A549 (cell line): ENCODE data around the gene LCE3E. TPM values are rescaled to one million over a fixed set of nuclear protein-coding genes. Genes with fewer than 3 reads are reported as not detected.

Experiments
- ATAC-seq, 2 experiments: fragments of 200-7000 bp in 1 of 2; fragments of >200 bp in 1 of 2; cut with Nextera tagmentation in 1 of 2; cut with Tn5 transposase in 1 of 2; 3 replicates each; pipeline versions ENCODE4 v1.8.0 to v1.9.1; 2018 to 2020; ENCODE audit warnings: mild to moderate bottlenecking in 1 of 2, moderate library complexity in 1 of 2
- CTCF ChIA-PET: fragments of 300-600 bp; sonication (Branson Sonifier 250); formaldehyde crosslinking; extraction: SDS; loops from one replicate; lab custom pipeline; 2021; ENCODE audit warnings: antibody characterized with exemption, inconsistent platforms; lab: Yijun Ruan, JAX
- POLR2A ChIA-PET: fragments of 350-600 bp; formaldehyde crosslinking; extraction: SDS; loops from one replicate; lab custom pipeline; 2021; ENCODE audit warnings: antibody characterized with exemption, inconsistent platforms; lab: Yijun Ruan, JAX
- DNase-seq, 2 experiments: peaks; one replicate each; pipeline versions ENCODE4 v3.0.0 to v3.0.0-alpha.2; 2011 to 2016; ENCODE audit warnings: low read depth in 1 of 2, low spot score in 1 of 2
- FAIRE-seq: peaks from 2 replicates; lab custom pipeline; 2011; peaks lifted over from hg19 to GRCh38; lab: Jason Lieb, UNC
- H3K27ac ChIP-seq, 2 experiments: fragments of >200 bp; sonication (Bioruptor Twin); formaldehyde crosslinking; 3 replicates each; pipeline ENCODE4 v1.5.1; 2016 to 2017
- H3K4me1 ChIP-seq: fragments of >200 bp; sonication (Bioruptor Twin); formaldehyde crosslinking; 3 replicates; pipeline ENCODE4 v1.6.1; 2016
- H3K4me2 ChIP-seq: fragments of >200 bp; sonication (Bioruptor Twin); formaldehyde crosslinking; 3 replicates; pipeline ENCODE4 v1.6.1; 2016
- H3K4me3 ChIP-seq: fragments of >200 bp; sonication (Bioruptor Twin); formaldehyde crosslinking; 3 replicates; pipeline ENCODE4 v1.5.1; 2016
- H3K9me3 ChIP-seq: fragments of >200 bp; sonication (Bioruptor Twin); formaldehyde crosslinking; 3 replicates; pipeline ENCODE4 v1.6.1; 2016
- CEBPB ChIP-seq, 2 experiments: fragments of >200 bp in 1 of 2; sonication (Bioruptor Twin) in 1 of 2; formaldehyde crosslinking in 1 of 2; IDR thresholded peaks; 2 replicates each; pipeline ENCODE4 v1.6.1; 2012 to 2016
- CHD2 ChIP-seq: fragments of 150-350 bp; IDR thresholded peaks from 2 replicates; pipeline ENCODE4 v1.6.1; 2014; ENCODE audit warnings: low read length; ENCODE audit not compliant: partially characterized antibody
- CHD4 ChIP-seq: fragments of 200-600 bp; sonication (generic); IDR thresholded peaks from 2 replicates; pipeline ENCODE4 v1.6.1; 2016; ENCODE audit warnings: antibody characterized with exemption, mild to moderate bottlenecking, borderline replicate concordance
- CTCF ChIP-seq: fragments of >200 bp; sonication (Bioruptor Twin); formaldehyde crosslinking; IDR thresholded peaks from 3 replicates; pipeline ENCODE4 v1.5.1; 2016
- EP300 ChIP-seq, 2 experiments: fragments of >200 bp; sonication (Bioruptor Twin); formaldehyde crosslinking; IDR thresholded peaks; 2 replicates in 1 of 2; 3 replicates in 1 of 2; pipeline ENCODE4 v1.6.1; 2016 to 2017
- FOSB ChIP-seq: fragments of 250-450 bp; sonication (Bioruptor Pico); IDR thresholded peaks from 2 replicates; pipeline ENCODE4 v1.5.0; 2020; ENCODE audit warnings: mild to moderate bottlenecking, moderate library complexity
- FOXS1 ChIP-seq: fragments of 250-450 bp; sonication (Bioruptor Pico); IDR thresholded peaks from 2 replicates; pipeline ENCODE4 v1.5.0; 2020; ENCODE audit warnings: mild to moderate bottlenecking, moderate library complexity
- HEYL ChIP-seq: fragments of 250-450 bp; sonication (Bioruptor Pico); IDR thresholded peaks from 2 replicates; pipeline ENCODE4 v1.8.0; 2021; ENCODE audit warnings: mild to moderate bottlenecking, moderate library complexity
- HMGXB4 ChIP-seq: fragments of 250-450 bp; sonication (Bioruptor Pico); IDR thresholded peaks from 2 replicates; pipeline ENCODE4 v1.5.0; 2021; ENCODE audit warnings: mild to moderate bottlenecking, moderate library complexity, borderline replicate concordance
- HOXB5 ChIP-seq: fragments of 250-450 bp; sonication (Bioruptor Pico); IDR thresholded peaks from 2 replicates; pipeline ENCODE4 v1.5.0; 2020; ENCODE audit warnings: mild to moderate bottlenecking, moderate library complexity
- JUN ChIP-seq, 2 experiments: fragments of >200 bp; sonication (Bioruptor Twin); formaldehyde crosslinking; IDR thresholded peaks; 2 replicates in 1 of 2; 3 replicates in 1 of 2; pipeline ENCODE4 v1.6.1; 2016 to 2017
- KDM1A ChIP-seq: fragments of 200-600 bp; sonication (generic); IDR thresholded peaks from 2 replicates; pipeline ENCODE4 v1.6.1; 2016; ENCODE audit warnings: low read depth, mild to moderate bottlenecking
- KDM5A ChIP-seq: fragments of 200-600 bp; sonication (generic); IDR thresholded peaks from 2 replicates; pipeline ENCODE4 v1.6.1; 2016; ENCODE audit warnings: antibody characterized with exemption, mild to moderate bottlenecking
- MAZ ChIP-seq: fragments of 150-350 bp; IDR thresholded peaks from 2 replicates; pipeline ENCODE4 v1.6.1; 2014; ENCODE audit warnings: antibody characterized with exemption, low read depth, low read length, borderline replicate concordance
- MYC ChIP-seq: IDR thresholded peaks from 2 replicates; pipeline ENCODE4 v1.6.1; 2012; ENCODE audit warnings: mild to moderate bottlenecking, inconsistent platforms, low read length, improper control_type of control experiment, borderline replicate concordance
- NFE2L2 ChIP-seq: fragments of 150-350 bp; conservative IDR thresholded peaks from 2 replicates; pipeline ENCODE4 v1.6.1; 2014; ENCODE audit warnings: low read length
- NPAS2 ChIP-seq: fragments of 250-450 bp; sonication (Bioruptor Pico); IDR thresholded peaks from 2 replicates; pipeline ENCODE4 v1.8.0; 2022; ENCODE audit warnings: mild to moderate bottlenecking, moderate library complexity, borderline replicate concordance
- NR3C1 ChIP-seq: fragments of >200 bp; sonication (Bioruptor Twin); formaldehyde crosslinking; IDR thresholded peaks from 3 replicates; pipeline ENCODE4 v1.6.1; 2017
- PBX3 ChIP-seq: IDR thresholded peaks from 2 replicates; pipeline ENCODE4 v1.6.1; 2012
- PHF8 ChIP-seq: fragments of 200-600 bp; sonication (generic); IDR thresholded peaks from 2 replicates; pipeline ENCODE4 v1.6.1; 2016; ENCODE audit warnings: low read depth, mild to moderate bottlenecking, antibody characterized with exemption, moderate library complexity, borderline replicate concordance
- POLR2AphosphoS2 ChIP-seq: conservative IDR thresholded peaks from 2 replicates; pipeline ENCODE4 v1.6.1; 2012; ENCODE audit warnings: low read length, improper control_type of control experiment, inconsistent platforms
- RCOR1 ChIP-seq: fragments of 150-350 bp; IDR thresholded peaks from 2 replicates; pipeline ENCODE4 v1.6.1; 2014; ENCODE audit warnings: antibody characterized with exemption, low read length, low read depth
- RNF2 ChIP-seq: fragments of 200-600 bp; sonication (generic); IDR thresholded peaks from 2 replicates; pipeline ENCODE4 v1.6.1; 2016; ENCODE audit warnings: low read depth, mild to moderate bottlenecking, antibody characterized with exemption, moderate library complexity, borderline replicate concordance
- ZSCAN20 ChIP-seq: fragments of 250-450 bp; sonication (Bioruptor Pico); IDR thresholded peaks from 2 replicates; pipeline ENCODE4 v1.8.0; 2022; ENCODE audit warnings: mild to moderate bottlenecking, moderate library complexity
- WGBS: methylation state at CpG from one replicate; pipeline ENCODE4 v1.1.6; 2017; ENCODE audit errors: missing lambda C conversion rate; 5-methylcytosine and 5-hydroxymethylcytosine counted together
- polyA minus RNA-seq: library from RNA; depleted of rRNA, polyadenylated mRNA; stranded (reverse); fragments of >200 nt; gene quantifications from 2 replicates; pipeline ENCODE4 v1.2.3, GENCODE V29; 2011; rRNA and poly(A)+ RNA removed
- polyA plus RNA-seq, 4 experiments: library from polyadenylated mRNA; depleted of rRNA in 3 of 4; stranded (reverse); fragments of >200 nt; fragmentation: RNase III in 1 of 4; extraction: RNeasy Plus Mini Kit Qiagen cat#74134 plus additional on column Dnase treatment in 1 of 4; gene quantifications; 2 replicates in 3 of 4; 3 replicates in 1 of 4; pipeline ENCODE4 v1.2.3, GENCODE V29; 2011 to 2017
- TF ChIP-seq, protein P1 (sequence below): fragments of 250-450 bp; sonication (Bioruptor Pico); IDR thresholded peaks from 2 replicates; pipeline ENCODE4 v1.5.0; 2020; ENCODE audit warnings: low read depth, mild to moderate bottlenecking, moderate library complexity

The LCE3E gene, protein sequence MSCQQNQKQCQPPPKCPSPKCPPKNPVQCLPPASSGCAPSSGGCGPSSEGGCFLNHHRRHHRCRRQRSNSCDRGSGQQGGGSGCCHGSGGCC
- polyA plus RNA-seq (2011; rRNA removed) (not detected in 2 replicates), polyA plus RNA-seq (2017; fragmentation: RNase III; extraction: RNeasy Plus Mini Kit Qiagen cat#74134 plus additional on column Dnase treatment) (not detected in 3 replicates), polyA minus RNA-seq (0.83 TPM in 1 of 2 replicates, not detected in the other)
- polyA plus RNA-seq (2012; cell fraction: cytosol; rRNA removed), result not detected in 2 replicates
- polyA plus RNA-seq (2012; cell fraction: nucleus; rRNA removed), result not detected in 2 replicates

DNA sequence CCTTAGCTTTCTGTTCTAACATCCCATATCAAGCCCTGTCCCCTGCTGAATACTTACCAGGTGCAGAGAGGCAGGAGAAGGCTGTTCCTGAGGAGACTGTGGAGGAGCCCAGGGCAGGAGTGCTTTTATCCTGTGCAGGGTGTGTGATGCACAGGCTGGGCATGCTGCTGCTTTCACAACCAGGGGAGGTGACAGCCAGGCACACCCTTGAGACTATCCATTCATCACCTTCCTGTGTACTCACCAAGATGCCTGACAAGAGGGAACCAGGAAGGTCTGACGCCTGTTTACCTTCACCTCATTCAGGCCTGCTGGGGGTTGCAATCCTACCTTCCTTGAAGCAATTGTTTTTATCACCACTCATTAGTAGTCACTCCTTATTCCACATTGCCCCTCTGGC, at the start of gene LCE3E:
LCE3E (minus strand) TSS at position 100 of the 400 bp plus-strand sequence. CDS start 572 bp downstream, outside the sequence.
- DNase-seq, result no peak
- TF ChIP-seq RNF2 (no peak), ZSCAN20 (no peak), RCOR1 (no peak), EP300 (IDR thresholded peaks at IDR 0.05) (no peak), NR3C1 (no peak), CEBPB (IDR thresholded peaks at IDR 0.05) (no peak), POLR2AphosphoS2 (no peak), FOXS1 (CRISPR knock-in tag) (no peak), JUN (IDR thresholded peaks at IDR 0.05) (no peak), KDM5A (no peak)
- TF ChIP-seq, protein P1, sequence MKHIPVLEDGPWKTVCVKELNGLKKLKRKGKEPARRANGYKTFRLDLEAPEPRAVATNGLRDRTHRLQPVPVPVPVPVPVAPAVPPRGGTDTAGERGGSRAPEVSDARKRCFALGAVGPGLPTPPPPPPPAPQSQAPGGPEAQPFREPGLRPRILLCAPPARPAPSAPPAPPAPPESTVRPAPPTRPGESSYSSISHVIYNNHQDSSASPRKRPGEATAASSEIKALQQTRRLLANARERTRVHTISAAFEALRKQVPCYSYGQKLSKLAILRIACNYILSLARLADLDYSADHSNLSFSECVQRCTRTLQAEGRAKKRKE (CRISPR knock-in tag), result no peak
- 35% methylated on average over 1 of the region's 1 CpG for WGBS
- CTCF ChIA-PET, result interaction anchor here (1.0 kb wide), 1 partner anchor 33 kb away, joined by 5 read pairs; no protein-coding TSS in a partner anchor
- FAIRE-seq, result no peak
- H3K27ac ChIP-seq, result no peak within 1 kb of the TSS
- no peak; a peak in 1 of 6 replicates for ATAC-seq
- no peak within 1 kb of the TSS for H3K4me3 ChIP-seq
- POLR2A ChIA-PET, result no interaction called here
- no peaks in the 10 kb centered on the region for H3K4me1 ChIP-seq
- H3K9me3 ChIP-seq, result peaks cover 14% of the 10 kb centered on the region; the same call in 2 of the 3 replicates
- H3K4me2 ChIP-seq, result no peak within 1 kb of the TSS

- POLR2A ChIA-PET, result no interaction called here
- CTCF ChIA-PET, result no interaction called here
- Histone ChIP-seq H3K4me1 (no peaks in the 10 kb centered on the region), H3K9me3 (no peaks in the 10 kb centered on the region), H3K27ac (no peak within 1 kb of the TSS), H3K4me2 (no peak within 1 kb of the TSS), H3K4me3 (no peak within 1 kb of the TSS)
- FAIRE-seq (no peak), ATAC-seq (no peak), DNase-seq (no peak)
- TF ChIP-seq HEYL (CRISPR knock-in tag), result no peak
- no peak for TF ChIP-seq FOXS1 (CRISPR knock-in tag)
- no peak for TF ChIP-seq HMGXB4
- no peak for TF ChIP-seq MYC
- TF ChIP-seq NFE2L2, result no peak
- no peak for TF ChIP-seq CEBPB (IDR thresholded peaks at IDR 0.05)
- TF ChIP-seq CHD2, result no peak
- no peak for TF ChIP-seq ZSCAN20
- TF ChIP-seq FOSB (CRISPR knock-in tag), result no peak
- TF ChIP-seq PBX3, result no peak
- TF ChIP-seq KDM1A, result no peak
- no peak for TF ChIP-seq CHD4
- TF ChIP-seq PHF8, result no peak
- no peak for TF ChIP-seq MAZ
- no peak for TF ChIP-seq NPAS2 (CRISPR knock-in tag)
- TF ChIP-seq KDM5A, result no peak
- TF ChIP-seq HOXB5, result no peak
- no peak for TF ChIP-seq CTCF
- no CpG with 5 or more reads among the region's 1 CpG for WGBS
Measured at GRCh38 chr1:152613511-152613910, 46.9 kb upstream of the LCE3E start, which contains the start of gene LCE3B. LCE3B (plus strand) TSS chr1:152613811; CDS start chr1:152613811, 0 bp downstream.
